Ovary (tissue), 9 donors: ENCODE measurements around the gene LIAS. TPM values are rescaled to one million over a fixed set of nuclear protein-coding genes. Genes with fewer than 3 reads are reported as not detected.

Experiments
- DNase-seq, 5 donors: peaks; one replicate each; pipeline ENCODE4 v3.0.0-alpha.2; 2019 to 2020
- H3K27ac ChIP-seq, 2 donors: fragments of 200-600 bp; one replicate each; pipeline versions ENCODE4 v1.5.1 to v1.8.0; 2019 to 2022
- H3K27me3 ChIP-seq: fragments of 200-600 bp; one replicate; pipeline ENCODE4 v1.8.0; 2022
- H3K36me3 ChIP-seq: fragments of 200-600 bp; sonication (generic); one replicate; pipeline ENCODE4 v1.5.1; 2019
- H3K4me1 ChIP-seq: one replicate; pipeline ENCODE4 v1.8.1; 2013; ENCODE audit warnings: mild to moderate bottlenecking, moderate library complexity; ENCODE audit not compliant: insufficient read depth
- H3K4me3 ChIP-seq: fragments of 200-600 bp; sonication (generic); one replicate; pipeline ENCODE4 v1.5.1; 2017
- H3K9me3 ChIP-seq, 2 donors: fragments of 200-600 bp in 1 of 2; sonication (generic) in 1 of 2; one replicate each; pipeline versions ENCODE4 v1.5.1 to v1.8.1; 2013 to 2019; ENCODE audit warnings: mild to moderate bottlenecking in 1 of 2, moderate library complexity in 1 of 2
- CTCF ChIP-seq, 3 donors: fragments of 450-650 bp in 2 of 3; fragments of 200-600 bp in 1 of 3; IDR thresholded peaks; one replicate each; pipeline versions ENCODE4 v1.5.1 to v1.8.0; 2016 to 2022; ENCODE audit warnings: antibody characterized with exemption in 3 of 3, mild to moderate bottlenecking in 1 of 3
- EP300 ChIP-seq: sonication (generic); formaldehyde crosslinking; IDR thresholded peaks from one replicate; pipeline ENCODE4 v1.6.1; 2017; ENCODE audit warnings: antibody characterized with exemption
- POLR2A ChIP-seq: fragments of 450-650 bp; IDR thresholded peaks from one replicate; pipeline ENCODE4 v1.6.1; 2017; ENCODE audit warnings: antibody characterized with exemption, mild to moderate bottlenecking, moderate library complexity
- WGBS, 3 donors: extraction: QIAGEN DNeasy Blood & Tissue Kit in 1 of 3; methylation state at CpG; one replicate each; pipeline versions ENCODE4 v1.1.5 to v1.1.7; 2013 to 2017; 5-methylcytosine and 5-hydroxymethylcytosine counted together
- intact Hi-C, 4 donors: fragments of 100-400 bp; cut with DNase I; formaldehyde crosslinking; loops; one replicate each; pipeline versions ENCODE4 v1.11.0 to v1.15.1; 2022 to 2023
- polyA plus RNA-seq, 2 donors: library from polyadenylated mRNA; stranded (reverse); fragments of 200-250 nt in 1 of 2; fragments of 350-450 nt in 1 of 2; fragmentation: Illumina TruSeq in 1 of 2; extraction: RNeasy Lipid Tissue Mini Kit (QIAGEN cat#74804) in 1 of 2; gene quantifications; one replicate each; pipeline ENCODE4 v1.2.3, GENCODE V29; 2013 to 2014
- total RNA-seq, 7 donors: library from RNA; depleted of rRNA in 2 of 7; stranded (reverse); fragments of >200 nt in 2 of 7; fragmentation: NEBNext Ultra II Directional in 3 of 7; extraction: Animal tissue kit (Norgen Biotek cat#: 25700) in 3 of 7; gene quantifications; one replicate each; pipeline versions ENCODE4 v1.1.0 to v1.2.4, GENCODE V29; 2016 to 2023
- donor health status: DM: no; HTN: no; CAD: no; lungs with moderate emphysema.
- donor health status: DM: no; HTN: no; CAD: no.
- donor health status: Bipolar disorder and iron deficiency.
- donor health status: DM: yes; HTN: yes; CAD: no.
- donor health status: DM: no; HTN: no; CAD: no.
- donor health status: DM: yes; HTN: yes; CAD: no.

Gene LIAS
- total and polyA plus RNA-seq, 9 donors, result 12.7 to 32.4 (median 17.5) TPM

GRCh38 chr4:39494354-39494753 is 35.5 kb downstream of the LIAS start:
- H3K36me3 ChIP-seq, result no peaks in the 10 kb centered on the region
- no peaks in the 10 kb centered on the region for H3K27me3 ChIP-seq
- H3K27ac ChIP-seq, result no peak overlapping the region
- TF ChIP-seq POLR2A (no peak), EP300 (no peak), CTCF (IDR thresholded peaks at IDR 0.05) (no peak)
- DNase-seq, result no peak
- no peaks in the 10 kb centered on the region for H3K4me1 ChIP-seq
- intact Hi-C loops, result no loop called here
- H3K4me3 ChIP-seq, result no peak overlapping the region
- H3K9me3 ChIP-seq, result no peaks in the 10 kb centered on the region
- 87 to 91% (median 88%) methylated on average over 1 of the region's 1 CpG for WGBS, 3 donors

GRCh38 chr4:39495446-39496213 is 36.8 kb downstream of the LIAS start:
- TF ChIP-seq EP300, result no peak
- TF ChIP-seq POLR2A, result no peak
- TF ChIP-seq CTCF (IDR thresholded peaks at IDR 0.05), result no peak

GRCh38 chr4:39497909-39498726 is 39.3 kb downstream of the LIAS start:
- no peak overlapping the region for H3K4me3 ChIP-seq
- H3K9me3 ChIP-seq, result no peaks in the 10 kb centered on the region
- 77 to 91% (median 78%) methylated on average over 1 of the region's 1 CpG for WGBS, 3 donors
- no peaks in the 10 kb centered on the region for H3K36me3 ChIP-seq
- no peaks in the 10 kb centered on the region for H3K27me3 ChIP-seq
- H3K27ac ChIP-seq, result no peak overlapping the region
- intact Hi-C loops, result no loop called here
- H3K4me1 ChIP-seq, result peaks cover 2% of the 10 kb centered on the region
- DNase-seq, result no peak
- TF ChIP-seq CTCF (IDR thresholded peaks at IDR 0.05) (no peak), POLR2A (no peak), EP300 (no peak)

More at GRCh38 chr4:39495446-39496213, 36.8 kb downstream of the LIAS start:
- no peaks in the 10 kb centered on the region for H3K36me3 ChIP-seq
- H3K27ac ChIP-seq, result no peak overlapping the region
- no peaks in the 10 kb centered on the region for H3K27me3 ChIP-seq
- no peaks in the 10 kb centered on the region for H3K9me3 ChIP-seq
- 59 to 64% (median 62%) methylated on average over 4 of the region's 4 CpGs for WGBS, 3 donors
- no peak overlapping the region for H3K4me3 ChIP-seq
- H3K4me1 ChIP-seq, result no peaks in the 10 kb centered on the region
- intact Hi-C loops, result no loop called here
- no peak for DNase-seq

GRCh38 chr4:39498727-39499020 is 39.8 kb downstream of the LIAS start:
- intact Hi-C loops, result no loop called here
- TF ChIP-seq EP300, result no peak
- no peak for TF ChIP-seq CTCF (IDR thresholded peaks at IDR 0.05)
- TF ChIP-seq POLR2A, result no peak
- H3K36me3 ChIP-seq, result no peaks in the 10 kb centered on the region

More at GRCh38 chr4:39498727-39499020, 39.8 kb downstream of the LIAS start:
- H3K27ac ChIP-seq, result no peak overlapping the region
- DNase-seq, result no peak
- no peaks in the 10 kb centered on the region for H3K27me3 ChIP-seq
- H3K9me3 ChIP-seq, result no peaks in the 10 kb centered on the region
- no peak overlapping the region for H3K4me3 ChIP-seq
- H3K4me1 ChIP-seq, result peaks cover 2% of the 10 kb centered on the region
